MCF 10A (cell line): ENCODE data around the gene PSMD1. TPM values are rescaled to one million over a fixed set of nuclear protein-coding genes. Genes with fewer than 3 reads are reported as not detected.

Experiments used
- BruUV-seq: library from RNA; stranded (reverse); fragments of 400-500 nt; replicated peaks from 2 replicates; lab custom pipeline; 2021; lab: Mats Ljungman, UMichigan
- CTCF ChIA-PET: fragments of 300-600 bp; sonication (Branson Sonifier 250); formaldehyde crosslinking; extraction: SDS; loops from one replicate; lab custom pipeline; 2021; ENCODE audit warnings: antibody characterized with exemption, inconsistent platforms; lab: Yijun Ruan, JAX
- POLR2A ChIA-PET: fragments of 300-600, 350-650 bp; sonication (Branson Sonifier 250); formaldehyde crosslinking; extraction: SDS; loops from one replicate; lab custom pipeline; 2020; ENCODE audit warnings: antibody characterized with exemption, inconsistent platforms; lab: Yijun Ruan, JAX
- DNase-seq: peaks from one replicate; pipeline ENCODE4 v3.0.0-alpha.2; 2018; ENCODE audit not compliant: unreplicated experiment
- H3K27ac Mint-ChIP-seq: one replicate; pipeline ENCODE4 v1.8.0; 2022; ENCODE audit warnings: mild to moderate bottlenecking, low read depth, mixed read lengths; ENCODE audit not compliant: unreplicated experiment
- H3K27me3 Mint-ChIP-seq: one replicate; pipeline ENCODE4 v1.8.0; 2022; ENCODE audit warnings: mixed read lengths; ENCODE audit not compliant: insufficient read depth, unreplicated experiment
- H3K36me3 Mint-ChIP-seq: one replicate; pipeline ENCODE4 v1.8.0; 2022; ENCODE audit warnings: mild to moderate bottlenecking, moderate library complexity, mixed read lengths; ENCODE audit not compliant: insufficient read depth, unreplicated experiment
- H3K4me1 Mint-ChIP-seq: one replicate; pipeline ENCODE4 v1.8.0; 2022; ENCODE audit warnings: mixed read lengths; ENCODE audit not compliant: insufficient read depth, unreplicated experiment
- H3K4me3 Mint-ChIP-seq: one replicate; pipeline ENCODE4 v1.8.0; 2022; ENCODE audit warnings: mild to moderate bottlenecking, moderate library complexity, mixed read lengths; ENCODE audit not compliant: unreplicated experiment
- H3K9me3 Mint-ChIP-seq: one replicate; pipeline ENCODE4 v1.8.0; 2022; ENCODE audit warnings: mixed read lengths; ENCODE audit not compliant: unreplicated experiment
- intact Hi-C: fragments of 100-400 bp; cut with micrococcal nuclease; formaldehyde crosslinking; loops from 2 replicates; pipeline ENCODE4 v1.14.1; 2022
- total RNA-seq: library from RNA; stranded (reverse); gene quantifications from 2 replicates; pipeline ENCODE4 v1.2.3, GENCODE V29; 2022
- TF ChIP-seq, protein P1 (sequence below): fragments of 200-600 bp; IDR thresholded peaks from one replicate; pipeline ENCODE4 v1.8.0; 2022; ENCODE audit warnings: antibody characterized with exemption, mild to moderate bottlenecking; ENCODE audit not compliant: unreplicated experiment

Gene PSMD1
- total RNA-seq, 1 experiment from 2014 or later = 88.5 TPM

- Mint-ChIP-seq H3K9me3 (no peaks in the 10 kb centered on the region), H3K4me1 (peaks cover 13% of the 10 kb centered on the region), H3K27me3 (no peaks in the 10 kb centered on the region), H3K36me3 (peaks cover 6% of the 10 kb centered on the region), H3K4me3 (no peak overlapping the region), H3K27ac (no peak overlapping the region)
- ChIA-PET CTCF (interaction anchor here (0.7 kb wide), 1 partner anchor 287 kb away, joined by 3 read pairs; no protein-coding TSS in a partner anchor), POLR2A (interaction anchor here (0.6 to 0.7 kb wide), 2 partner anchors 15 to 73 kb away, joined by 3 to 4 read pairs; no protein-coding TSS in a partner anchor)
- no TSS peak for BruUV-seq
- intact Hi-C loops = no loop called here
- DNase-seq = no peak
- TF ChIP-seq, protein P1, sequence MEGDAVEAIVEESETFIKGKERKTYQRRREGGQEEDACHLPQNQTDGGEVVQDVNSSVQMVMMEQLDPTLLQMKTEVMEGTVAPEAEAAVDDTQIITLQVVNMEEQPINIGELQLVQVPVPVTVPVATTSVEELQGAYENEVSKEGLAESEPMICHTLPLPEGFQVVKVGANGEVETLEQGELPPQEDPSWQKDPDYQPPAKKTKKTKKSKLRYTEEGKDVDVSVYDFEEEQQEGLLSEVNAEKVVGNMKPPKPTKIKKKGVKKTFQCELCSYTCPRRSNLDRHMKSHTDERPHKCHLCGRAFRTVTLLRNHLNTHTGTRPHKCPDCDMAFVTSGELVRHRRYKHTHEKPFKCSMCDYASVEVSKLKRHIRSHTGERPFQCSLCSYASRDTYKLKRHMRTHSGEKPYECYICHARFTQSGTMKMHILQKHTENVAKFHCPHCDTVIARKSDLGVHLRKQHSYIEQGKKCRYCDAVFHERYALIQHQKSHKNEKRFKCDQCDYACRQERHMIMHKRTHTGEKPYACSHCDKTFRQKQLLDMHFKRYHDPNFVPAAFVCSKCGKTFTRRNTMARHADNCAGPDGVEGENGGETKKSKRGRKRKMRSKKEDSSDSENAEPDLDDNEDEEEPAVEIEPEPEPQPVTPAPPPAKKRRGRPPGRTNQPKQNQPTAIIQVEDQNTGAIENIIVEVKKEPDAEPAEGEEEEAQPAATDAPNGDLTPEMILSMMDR = no peak
These were observed 69.5 kb downstream of the PSMD1 start for GRCh38 chr2:231126123-231126522.

GRCh38 chr2:231127480-231127879 lies 70.8 kb downstream of the PSMD1 start:
- no peaks in the 10 kb centered on the region for H3K27me3 Mint-ChIP-seq
- H3K27ac Mint-ChIP-seq = no peak overlapping the region
- H3K4me1 Mint-ChIP-seq = peaks cover 13% of the 10 kb centered on the region
- no peaks in the 10 kb centered on the region for H3K9me3 Mint-ChIP-seq
- TF ChIP-seq, protein P1 = no peak
- no TSS peak for BruUV-seq
- H3K4me3 Mint-ChIP-seq = no peak overlapping the region
- peaks cover 6% of the 10 kb centered on the region for H3K36me3 Mint-ChIP-seq
- DNase-seq = no peak
- ChIA-PET POLR2A (interaction anchor here (0.6 kb wide), 1 partner anchor 25 kb away, joined by 3 read pairs; no protein-coding TSS in a partner anchor), CTCF (interaction anchor here (0.9 kb wide), 1 partner anchor 58 kb away, joined by 3 read pairs; no protein-coding TSS in a partner anchor)
- intact Hi-C loops = no loop called here

DNA sequence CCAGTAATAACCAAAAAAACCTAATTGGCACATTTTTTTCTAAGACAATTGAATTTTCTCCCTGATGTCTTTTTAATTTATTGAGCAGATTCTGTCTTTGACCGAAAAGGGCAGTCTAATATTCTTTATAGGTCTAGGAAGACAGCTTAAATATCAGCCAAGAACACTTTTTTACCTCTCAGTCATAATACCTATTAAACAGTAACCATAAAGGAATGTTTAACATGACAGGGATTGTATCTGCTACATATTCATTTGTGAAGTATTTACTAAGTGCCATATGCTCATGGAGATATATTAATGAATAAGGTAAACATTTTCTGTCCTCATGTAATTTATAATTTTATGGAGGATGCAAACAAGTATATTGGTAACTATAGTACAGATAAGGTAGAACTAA lies 71.3 kb downstream of the PSMD1 start:
- ChIA-PET POLR2A (interaction anchor here (0.6 to 0.8 kb wide), 2 partner anchors 25 to 336 kb away, joined by 3 to 4 read pairs; partner anchors contain the start of gene NCL), CTCF (interaction anchor here (0.7 to 1.6 kb wide), 2 partner anchors 24 to 100 kb away, joined by 3 to 4 read pairs; no protein-coding TSS in a partner anchor)
- H3K27me3 Mint-ChIP-seq = no peaks in the 10 kb centered on the region
- peaks cover 13% of the 10 kb centered on the region for H3K4me1 Mint-ChIP-seq
- H3K36me3 Mint-ChIP-seq = peaks cover 6% of the 10 kb centered on the region
- no peak overlapping the region for H3K27ac Mint-ChIP-seq
- DNase-seq = no peak
- TF ChIP-seq, protein P1 = no peak
- no peaks in the 10 kb centered on the region for H3K9me3 Mint-ChIP-seq
- BruUV-seq = no TSS peak
- intact Hi-C loops = no loop called here
- H3K4me3 Mint-ChIP-seq = no peak overlapping the region

GRCh38 chr2:231128541-231128940 lies 71.9 kb downstream of the PSMD1 start:
- H3K27me3 Mint-ChIP-seq = no peaks in the 10 kb centered on the region
- TF ChIP-seq, protein P1 = no peak
- POLR2A ChIA-PET = interaction anchor here (0.8 to 1.0 kb wide), 2 partner anchors 101 to 335 kb away, joined by 3 to 4 read pairs; partner anchors contain the start of gene NCL
- intact Hi-C loops = no loop called here
- no peak overlapping the region for H3K27ac Mint-ChIP-seq
- DNase-seq = no peak
- H3K9me3 Mint-ChIP-seq = no peaks in the 10 kb centered on the region
- peaks cover 13% of the 10 kb centered on the region for H3K4me1 Mint-ChIP-seq
- no peak overlapping the region for H3K4me3 Mint-ChIP-seq
- no TSS peak for BruUV-seq
- peaks cover 6% of the 10 kb centered on the region for H3K36me3 Mint-ChIP-seq
- CTCF ChIA-PET = interaction anchor here (0.7 to 1.6 kb wide), 2 partner anchors 25 to 99 kb away, joined by 3 to 4 read pairs; no protein-coding TSS in a partner anchor
